GM18519 (cell line): ENCODE measurements around the gene SGMS1.
"Not testable (repeated sequence)": the region's sequence is repeated elsewhere in the genome, so short reads cannot be mapped to it uniquely, and the experiment has no call there.

Source experiments
- ATAC-seq: cut with Tn5 transposase; IDR thresholded peaks from one replicate; pipeline ENCODE4 v1.9.1; 2021; ENCODE audit warnings: mild to moderate bottlenecking, moderate library complexity; ENCODE audit not compliant: unreplicated experiment, low FRiP score

SGMS1 gene

DNA sequence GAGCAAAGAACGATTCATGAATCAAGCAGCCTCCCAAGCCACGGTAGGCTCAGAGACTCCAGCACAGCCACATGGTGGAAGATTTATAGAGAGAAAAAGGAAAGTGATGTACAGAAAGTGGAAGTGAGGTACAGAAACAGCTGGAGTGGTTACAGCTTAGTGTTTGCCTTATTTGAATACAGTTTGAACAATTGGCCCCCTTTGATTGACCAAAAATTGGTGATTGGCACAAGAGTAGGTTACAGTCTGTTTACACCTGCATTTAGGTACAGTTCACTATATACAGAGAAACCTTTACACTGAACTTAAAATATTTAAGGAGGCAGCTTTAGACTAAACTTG is 236.1 kb downstream of the SGMS1 start:
- peak; percentile 50 for ATAC-seq

DNA sequence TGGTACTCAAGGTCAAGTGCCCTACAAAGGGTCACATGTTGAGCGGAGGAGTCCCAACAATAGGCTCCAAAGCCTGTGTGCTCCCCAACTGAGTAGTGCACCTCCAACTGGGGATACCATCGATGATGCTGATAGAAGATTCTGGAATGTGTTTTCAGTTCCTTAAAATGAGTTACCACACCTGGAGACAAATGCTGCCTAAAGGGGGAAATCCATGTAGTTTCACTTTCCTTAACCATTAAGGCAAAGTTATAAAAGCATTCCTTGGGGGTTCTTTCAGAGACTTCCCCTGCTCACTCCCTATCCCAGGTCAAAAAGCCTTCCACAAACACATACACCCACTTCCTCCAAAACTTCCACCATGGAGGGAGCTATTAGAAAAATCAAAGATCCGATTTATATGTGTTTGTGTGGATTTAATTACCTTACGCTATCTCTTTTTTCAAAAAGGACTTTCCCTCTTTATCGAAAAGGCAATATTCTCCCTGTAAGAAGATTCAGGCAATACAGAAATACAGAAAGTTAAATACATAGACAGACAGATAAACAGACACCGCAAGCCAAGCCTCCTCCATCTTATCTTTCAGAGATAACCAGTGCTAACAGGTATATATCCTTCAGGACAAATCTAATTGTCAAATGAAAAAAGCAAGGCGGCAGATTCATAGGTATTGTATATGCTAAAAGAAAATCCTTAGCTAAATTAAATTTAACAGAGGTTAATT is 236.6 kb downstream of the SGMS1 start:
- no peak for ATAC-seq

DNA sequence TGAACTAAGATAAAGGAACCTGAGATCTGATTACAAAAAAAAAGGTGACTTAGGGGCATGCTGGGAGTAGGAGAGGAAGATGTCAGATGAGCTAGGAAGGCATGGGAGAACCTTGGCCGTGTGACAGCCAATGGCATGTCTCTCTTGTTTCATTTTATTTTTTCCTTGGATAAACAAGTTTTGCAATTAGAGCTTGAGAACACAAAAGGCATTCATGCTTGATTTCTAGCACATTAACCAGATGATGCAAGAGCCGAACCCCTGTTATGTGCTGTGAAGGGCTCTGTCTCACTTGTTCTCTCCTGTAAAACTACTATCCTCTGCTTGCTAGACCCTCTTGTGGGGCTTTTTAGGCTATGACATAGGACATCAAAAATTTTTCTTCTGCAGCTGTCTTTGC is 238.1 kb downstream of the SGMS1 start:
- no peak for ATAC-seq

DNA sequence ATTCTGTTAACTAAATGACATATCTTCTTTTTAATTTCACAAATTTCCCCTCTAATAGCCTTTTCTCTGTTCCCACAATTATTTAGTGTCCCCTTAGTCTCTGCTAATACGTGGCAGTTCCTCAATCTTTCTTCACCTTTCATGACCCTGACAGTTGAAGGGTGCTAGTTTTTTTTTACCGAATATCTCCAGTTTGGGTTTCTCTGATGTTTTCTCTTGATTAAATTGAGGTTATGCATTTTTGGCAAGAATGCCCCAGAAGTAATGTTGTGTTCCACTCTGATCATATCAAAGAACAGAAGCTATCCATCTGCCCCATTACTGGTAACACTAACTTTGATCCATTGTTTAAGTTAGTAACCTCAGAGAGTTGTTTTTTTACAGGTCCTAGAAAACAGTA is 238.9 kb downstream of the SGMS1 start:
- no peak for ATAC-seq

DNA sequence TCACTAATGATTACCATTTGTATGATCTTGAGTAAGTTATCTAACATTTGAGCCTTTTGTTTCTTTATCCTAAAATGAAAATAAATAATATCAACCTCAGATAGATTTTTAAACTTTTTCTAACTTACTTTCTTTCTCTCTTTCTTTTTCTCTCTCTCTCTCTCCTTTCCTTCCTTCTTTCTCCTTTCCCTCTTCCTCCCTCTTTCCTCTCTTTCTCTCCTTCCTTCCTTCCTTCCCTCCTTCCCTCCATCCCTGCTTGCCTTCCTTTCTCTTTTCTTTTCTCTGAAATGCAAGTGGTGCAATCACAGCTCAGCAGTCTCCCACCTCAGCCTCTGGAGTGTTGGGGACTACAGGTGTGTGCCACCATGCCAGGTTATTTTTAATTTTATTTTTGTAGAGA is 239.5 kb downstream of the SGMS1 start:
- no peak for ATAC-seq

DNA sequence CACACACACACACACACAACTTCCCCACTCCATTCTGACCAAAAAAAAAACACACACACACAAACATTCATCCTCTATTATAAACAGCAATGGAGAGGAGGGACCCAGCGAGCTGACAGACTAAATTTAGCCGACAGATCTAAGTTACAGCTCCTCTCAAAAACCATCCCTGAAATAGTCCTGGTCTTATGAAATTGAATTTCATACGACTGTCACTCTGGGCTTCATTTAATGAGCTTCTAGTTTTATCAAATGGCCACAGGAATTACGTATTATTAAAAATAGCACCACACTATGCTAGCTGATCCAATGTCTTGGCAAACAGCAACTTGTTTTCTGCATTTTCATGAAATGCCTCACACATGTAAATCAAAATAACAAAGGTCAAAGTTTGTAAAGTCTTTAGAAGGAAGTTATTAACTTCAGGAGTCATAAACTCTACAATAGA is 241.2 kb downstream of the SGMS1 start:
- ATAC-seq = no peak

DNA sequence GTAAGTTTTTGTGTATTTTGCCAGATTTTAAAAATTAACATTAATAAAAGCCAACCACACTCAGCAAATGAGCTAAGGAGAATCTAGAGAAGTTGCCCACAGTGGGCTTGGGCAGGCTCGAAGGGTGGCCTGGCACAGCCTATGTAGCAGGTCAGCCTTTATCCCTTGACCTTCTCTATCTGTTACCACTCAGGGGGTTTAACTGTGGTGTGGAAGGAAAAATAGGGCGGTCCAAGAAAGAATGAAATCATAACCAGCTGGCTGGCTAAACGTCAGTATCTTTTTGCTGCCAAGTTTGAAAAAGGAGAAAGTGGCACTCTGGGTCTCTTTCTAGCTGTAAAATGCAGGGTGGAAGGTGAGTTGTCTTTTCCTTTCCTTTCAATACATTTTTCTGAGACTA is 242.1 kb downstream of the SGMS1 start:
- ATAC-seq = no peak

DNA sequence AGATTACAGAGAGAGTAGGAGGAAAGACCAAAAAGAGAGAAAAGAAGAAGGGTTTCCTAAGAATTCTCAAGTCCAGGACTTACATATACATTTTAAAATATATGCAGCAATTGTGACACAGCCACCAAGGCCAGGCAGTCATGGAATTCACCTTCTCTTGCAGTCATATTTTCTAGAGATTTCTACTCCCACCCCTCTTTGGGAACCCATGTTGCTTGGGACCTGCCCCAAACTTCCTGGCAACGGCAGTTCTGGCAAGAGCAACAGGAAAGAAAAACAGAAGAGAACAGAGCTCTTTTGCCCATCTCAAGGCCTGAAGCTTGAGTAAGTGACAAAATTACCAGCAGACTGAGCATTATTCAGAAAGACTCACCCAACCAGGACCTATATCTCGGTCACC is 244.1 kb downstream of the SGMS1 start:
- no peak for ATAC-seq

DNA sequence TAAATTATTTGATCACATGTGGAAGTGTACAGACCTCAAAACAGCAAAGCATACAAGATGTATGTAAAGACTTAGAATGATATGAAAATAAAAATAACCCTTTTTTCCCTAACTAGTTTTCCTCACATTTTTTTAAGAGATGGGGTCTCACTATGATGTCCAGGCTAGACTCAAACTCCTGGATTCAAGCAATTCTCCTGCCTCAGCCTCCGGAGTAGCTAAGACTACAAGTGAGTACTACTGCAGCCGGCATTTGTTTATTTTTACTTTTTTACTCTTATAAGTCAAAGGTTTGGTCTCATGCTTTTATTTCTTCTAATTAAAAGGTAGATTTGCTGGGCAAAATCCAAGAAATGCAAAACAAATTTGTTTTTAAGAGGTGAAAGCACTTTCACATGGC is 248.0 kb downstream of the SGMS1 start:
- no peak for ATAC-seq

DNA sequence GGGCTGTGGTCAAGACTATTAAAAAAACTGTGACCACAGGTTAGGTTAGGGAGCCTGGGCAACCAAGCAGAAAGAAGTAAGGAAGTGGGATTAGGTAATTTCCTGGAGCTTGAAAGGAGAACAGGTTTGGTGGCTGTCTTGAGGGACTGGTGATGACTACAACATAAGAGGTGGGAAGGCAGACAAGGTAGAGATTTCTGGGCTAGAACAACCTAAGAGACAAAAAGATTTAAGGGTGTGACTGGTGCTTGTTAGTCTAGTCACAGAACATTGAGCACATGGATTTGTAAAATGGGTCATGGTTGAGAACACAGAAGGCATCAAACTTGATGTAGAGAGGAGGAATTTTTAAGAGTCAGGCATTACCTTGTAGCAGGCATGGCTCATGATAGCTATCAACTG is 248.7 kb downstream of the SGMS1 start:
- ATAC-seq = no peak

DNA sequence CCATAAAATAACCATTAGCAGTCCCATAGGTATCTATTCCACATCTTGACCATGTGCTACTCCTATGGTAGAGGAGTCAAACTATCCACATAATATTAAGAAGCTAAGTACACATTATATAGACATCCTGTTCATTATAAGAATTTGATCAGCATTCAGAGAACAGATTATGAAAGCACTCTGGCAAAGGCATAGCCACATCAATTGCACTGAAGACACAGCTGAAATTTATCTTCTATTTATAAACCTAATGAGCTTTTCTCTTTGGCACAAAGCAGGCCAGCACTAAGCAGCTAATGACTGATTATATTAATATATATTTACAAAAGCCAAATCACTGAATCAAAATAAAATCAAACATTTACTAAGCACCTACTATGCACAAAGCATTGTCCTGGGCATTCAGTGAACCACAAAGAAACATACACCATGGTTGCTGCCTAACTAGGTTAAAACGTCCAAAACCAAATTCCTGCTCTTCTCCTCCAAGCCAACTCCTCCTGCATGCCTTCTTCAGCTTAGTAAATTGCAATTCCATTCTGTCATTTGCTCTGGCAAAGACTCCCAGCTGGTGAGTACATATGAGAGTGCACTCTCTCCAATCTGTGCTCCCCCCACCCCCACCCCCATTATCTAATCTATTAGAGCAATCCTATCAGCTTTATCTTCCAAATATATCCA is 249.8 kb downstream of the SGMS1 start:
- ATAC-seq = no peak

DNA sequence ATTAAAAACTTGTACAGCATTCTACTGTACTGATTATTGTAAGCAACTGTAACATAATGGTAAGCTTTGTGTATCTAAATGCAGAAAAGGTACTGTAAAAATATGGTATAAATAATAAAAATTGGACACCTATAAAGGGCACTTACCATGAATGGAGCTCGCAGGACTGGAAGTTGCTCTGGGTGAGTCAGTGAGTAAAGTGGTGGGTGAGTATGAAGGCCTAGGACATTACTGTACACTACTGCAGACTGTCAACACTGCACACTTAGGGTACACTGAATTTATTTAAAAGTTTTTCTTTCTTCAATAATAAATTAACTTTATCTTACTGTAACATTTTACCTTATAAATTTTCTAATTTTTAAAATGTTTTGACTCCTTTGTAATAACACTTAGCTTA is 253.8 kb downstream of the SGMS1 start:
- ATAC-seq = no peak

DNA sequence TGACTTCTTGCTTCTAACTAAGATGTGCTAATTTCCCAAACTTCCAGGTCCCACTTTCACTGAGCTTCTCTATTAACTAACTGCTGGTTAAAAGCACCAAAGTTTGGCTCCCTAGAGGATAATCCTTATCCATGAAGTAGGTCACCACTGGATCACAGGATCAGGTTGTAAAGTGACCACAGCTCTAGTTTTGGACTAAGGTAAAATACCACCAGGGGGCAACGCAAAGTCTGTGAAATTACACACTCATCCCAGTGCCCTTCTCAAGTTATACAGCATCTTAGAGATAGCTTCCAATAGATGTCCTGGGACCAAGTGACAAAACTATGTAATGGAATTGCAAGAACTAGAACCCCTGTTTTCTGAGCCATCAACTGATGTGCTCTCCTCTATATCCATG is 256.0 kb downstream of the SGMS1 start:
- no peak for ATAC-seq

DNA sequence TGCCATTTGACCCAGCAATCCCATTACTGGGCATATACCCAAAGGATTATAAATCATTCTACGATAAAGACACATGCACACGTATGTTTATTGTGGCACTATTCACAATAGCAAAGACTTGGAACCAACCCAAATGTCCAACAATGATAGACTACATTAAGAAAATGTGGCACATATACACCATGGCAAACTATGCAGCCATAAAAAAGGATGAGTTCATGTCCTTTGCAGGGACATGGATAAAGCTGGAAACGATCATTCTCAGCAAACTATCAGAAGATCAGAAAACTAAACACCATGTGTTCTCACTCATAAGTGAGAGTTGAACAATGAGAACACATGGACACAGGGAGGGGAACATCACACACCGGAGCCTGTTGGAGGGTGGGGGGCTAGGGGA is 257.3 kb downstream of the SGMS1 start:
- ATAC-seq = not testable (repeated sequence)

DNA sequence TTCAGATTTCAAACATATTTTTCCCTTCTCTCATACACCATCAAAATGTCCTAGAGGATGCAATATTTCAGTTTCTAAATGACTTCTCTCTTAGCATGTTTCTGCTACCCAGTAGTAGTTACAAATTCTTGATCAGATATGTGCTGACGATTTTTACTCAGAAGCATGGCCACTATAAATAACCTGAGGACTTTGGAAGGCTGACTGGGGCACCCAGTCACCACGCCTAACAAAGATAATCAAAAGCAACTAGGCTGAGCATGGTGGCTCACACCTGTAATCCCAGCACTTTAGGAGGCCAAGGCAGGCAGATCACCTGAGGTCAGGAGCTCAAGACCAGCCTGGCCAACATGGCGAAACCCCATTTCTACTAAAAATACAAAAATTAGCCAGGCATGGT is 259.0 kb downstream of the SGMS1 start:
- not testable (repeated sequence) for ATAC-seq

DNA sequence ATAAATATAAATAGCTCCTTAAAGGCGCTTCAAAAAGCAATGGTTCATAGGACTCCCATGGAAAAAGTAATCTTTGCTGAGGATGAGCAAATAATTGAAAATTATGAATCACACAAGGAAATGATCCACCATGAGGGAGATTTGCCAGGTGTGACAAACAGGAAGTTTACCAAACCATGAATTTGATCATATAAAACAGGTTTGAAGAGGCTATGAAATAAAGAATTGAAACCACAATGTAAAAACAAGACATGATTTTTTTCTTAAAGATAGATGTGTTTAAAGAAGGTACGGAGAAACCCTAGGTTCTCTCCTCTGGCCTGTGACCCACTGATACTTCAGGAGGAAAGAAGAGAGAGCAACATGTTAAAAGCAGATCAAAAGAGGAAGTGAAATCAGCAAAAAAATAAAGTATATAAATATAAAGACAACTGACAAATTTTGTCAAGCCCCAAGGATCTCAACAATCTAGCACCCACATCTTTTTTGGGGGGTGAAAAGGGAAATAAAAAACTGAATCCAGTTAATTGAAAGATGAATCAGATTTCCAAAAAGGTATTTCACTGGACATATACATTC is 261.1 kb downstream of the SGMS1 start:
- peak; percentile 82 for ATAC-seq

DNA sequence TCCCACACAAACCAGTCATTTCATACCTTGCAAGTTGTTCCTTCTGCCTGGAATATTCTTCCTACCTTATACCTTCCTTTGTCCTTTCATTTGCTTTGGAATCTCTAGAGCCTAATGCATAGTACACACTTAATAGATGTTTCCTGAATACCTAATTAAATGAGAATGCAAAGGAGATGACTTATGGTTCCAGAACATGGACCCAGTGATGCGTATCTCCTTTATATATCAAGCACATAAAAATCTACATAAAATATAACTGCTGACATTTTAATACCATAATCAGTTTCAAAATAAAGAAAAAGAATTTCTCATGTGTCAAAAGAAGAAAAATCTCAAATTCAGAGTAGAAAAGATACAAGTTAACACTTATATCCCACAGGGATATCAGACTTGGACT is 261.8 kb downstream of the SGMS1 start:
- ATAC-seq = no peak

DNA sequence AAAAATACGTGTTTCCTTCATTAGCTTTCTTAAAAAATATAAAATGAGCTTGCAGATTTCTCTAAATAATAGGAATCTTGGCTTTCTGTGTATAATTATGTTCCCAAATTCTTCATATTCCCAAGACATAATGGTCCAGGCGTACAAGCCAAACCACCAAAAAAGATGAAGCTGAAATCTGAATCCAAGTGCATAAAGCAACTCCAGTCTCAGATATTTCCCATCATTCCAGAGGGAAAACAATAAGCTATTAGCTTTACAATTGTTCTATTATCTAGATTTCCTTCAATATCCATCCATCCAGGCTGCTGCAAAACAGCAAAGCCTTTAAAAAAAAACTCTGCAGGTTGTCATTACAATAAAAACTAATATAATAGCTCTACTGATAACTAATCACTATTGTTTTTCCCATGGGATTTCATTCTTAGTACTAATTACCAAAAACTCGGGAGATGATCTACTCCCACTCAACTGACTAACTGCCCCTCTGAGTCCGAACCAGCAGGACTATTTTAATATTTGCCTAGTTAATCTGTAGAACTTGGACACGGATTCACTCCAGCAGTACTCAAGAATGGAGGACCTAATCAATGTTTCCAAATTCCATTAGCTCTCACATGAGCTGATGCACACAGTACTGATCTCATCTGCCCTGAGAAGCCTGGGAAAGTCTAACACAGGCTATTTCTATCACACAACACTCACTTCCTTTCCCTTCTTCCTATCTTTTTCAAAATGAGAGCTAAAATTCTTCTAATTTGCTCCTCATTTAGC is 263.5 kb downstream of the SGMS1 start:
- no peak for ATAC-seq

DNA sequence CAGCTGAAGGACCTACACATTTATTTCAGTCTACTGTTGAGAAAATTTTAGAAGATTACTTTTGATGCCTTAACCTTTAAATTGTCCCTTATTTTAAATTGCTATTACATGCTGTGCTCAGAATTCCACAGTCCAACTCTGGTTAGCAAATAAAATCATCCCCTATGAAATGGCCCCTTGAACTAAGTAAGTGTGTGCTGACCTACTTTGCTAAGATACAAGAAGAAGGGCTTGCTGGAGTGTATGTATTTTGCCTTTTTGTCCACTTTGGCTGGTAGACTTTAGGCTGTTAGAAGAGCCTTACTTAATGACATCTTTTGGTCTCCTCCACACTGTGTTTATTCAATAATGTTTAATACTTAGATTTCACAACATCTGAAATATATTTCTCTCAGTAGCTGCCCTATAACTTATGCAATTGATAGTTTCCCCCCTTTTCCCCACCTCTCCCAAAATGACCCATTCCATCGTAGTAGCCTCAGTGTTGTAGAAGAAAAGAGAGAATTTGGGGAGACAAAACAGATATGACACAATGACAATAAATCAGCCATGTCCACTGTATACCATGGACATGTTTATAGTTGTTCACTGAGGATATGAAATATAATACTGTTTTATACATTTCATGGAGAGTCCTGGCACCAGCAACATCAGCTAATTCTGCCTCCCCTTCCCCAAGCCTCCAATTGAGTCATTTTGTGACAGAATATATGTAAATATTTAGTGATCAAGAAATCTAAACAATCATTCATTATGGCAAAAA is 264.6 kb downstream of the SGMS1 start:
- no peak for ATAC-seq

DNA sequence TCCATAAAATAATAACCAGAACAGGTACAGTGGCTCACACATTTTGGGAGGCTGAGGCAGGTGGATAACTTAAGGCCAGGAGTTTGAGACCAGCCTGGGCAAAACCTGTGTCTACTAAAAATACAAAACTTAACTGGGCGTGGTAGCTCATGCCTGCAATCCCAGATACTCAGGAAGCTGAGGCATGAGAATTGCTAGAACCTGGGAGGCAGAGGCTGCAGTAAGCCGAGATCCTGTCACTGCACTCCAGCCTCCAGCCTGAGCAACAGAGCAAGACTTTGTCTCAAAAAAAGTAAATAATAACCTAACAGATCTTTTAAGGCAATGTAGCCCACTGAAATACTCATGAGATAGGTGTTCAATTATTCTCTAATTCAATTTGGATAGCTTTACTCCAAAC is 265.3 kb downstream of the SGMS1 start:
- no peak for ATAC-seq

DNA sequence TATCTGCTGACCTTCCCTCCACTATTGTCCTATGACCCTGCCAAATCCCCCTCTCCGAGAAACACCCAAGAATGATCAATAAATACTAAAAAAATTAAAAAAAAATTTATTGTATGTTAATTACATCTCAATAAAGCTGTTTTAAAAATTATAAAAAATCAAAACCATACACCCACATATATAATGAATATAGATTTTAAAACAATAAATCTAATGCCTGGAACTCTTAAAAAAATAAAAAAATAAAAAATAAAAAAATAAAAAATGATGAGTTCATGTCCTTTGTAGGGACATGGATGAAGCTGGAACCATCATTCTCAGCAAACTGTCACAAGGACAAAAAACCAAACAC is 267.3 kb downstream of the SGMS1 start:
- ATAC-seq = not testable (repeated sequence)
